ENCODE data around the gene TPO.

TPO gene

GRCh38 chr2:1538663-1539062, 125.4 kb downstream of the TPO start:
- H3K4me3 ChIP-seq (ENCODE audit: low read depth, low read length), result no peak overlapping the region
- no peaks in the 10 kb centered on the region for H3K36me3 ChIP-seq (ENCODE audit: control insufficient read depth, insufficient read depth, low read length)
- H3K79me2 ChIP-seq, result no peaks in the 10 kb centered on the region
- H3K4me1 ChIP-seq, result no peaks in the 10 kb centered on the region
- H3K27me3 ChIP-seq (ENCODE audit: control insufficient read depth, insufficient read depth, low read length), result no peaks in the 10 kb centered on the region
- H3K9ac ChIP-seq, result no peak overlapping the region
- H2AFZ ChIP-seq, result no peak overlapping the region
- no peak for TF ChIP-seq CTCF (IDR thresholded peaks at IDR 0.05)
- no peaks in the 10 kb centered on the region for H3K9me3 ChIP-seq (ENCODE audit: control insufficient read depth, low read length)
- H3K4me2 ChIP-seq (ENCODE audit: low read length), result no peak overlapping the region
- H3K27ac ChIP-seq, result no peak overlapping the region

GRCh38 chr2:1539441-1539840, 126.2 kb downstream of the TPO start:
- H3K27me3 ChIP-seq (ENCODE audit: control insufficient read depth, insufficient read depth, low read length), result no peaks in the 10 kb centered on the region
- no peak for TF ChIP-seq CTCF (IDR thresholded peaks at IDR 0.05)
- H3K79me2 ChIP-seq, result no peaks in the 10 kb centered on the region
- H3K4me1 ChIP-seq, result no peaks in the 10 kb centered on the region
- no peak overlapping the region for H3K9ac ChIP-seq
- H3K27ac ChIP-seq, result no peak overlapping the region
- H3K9me3 ChIP-seq (ENCODE audit: control insufficient read depth, low read length), result no peaks in the 10 kb centered on the region
- no peak overlapping the region for H3K4me3 ChIP-seq (ENCODE audit: low read depth, low read length)
- no peaks in the 10 kb centered on the region for H3K36me3 ChIP-seq (ENCODE audit: control insufficient read depth, insufficient read depth, low read length)
- H2AFZ ChIP-seq, result no peak overlapping the region
- no peak overlapping the region for H3K4me2 ChIP-seq (ENCODE audit: low read length)

- TF ChIP-seq CTCF (IDR thresholded peaks at IDR 0.05), result no peak
- Histone ChIP-seq H3K27me3 (ENCODE audit: control insufficient read depth, insufficient read depth, low read length) (no peaks in the 10 kb centered on the region), H3K9me3 (ENCODE audit: control insufficient read depth, low read length) (no peaks in the 10 kb centered on the region), H2AFZ (no peak overlapping the region), H3K4me1 (no peaks in the 10 kb centered on the region), H3K4me2 (ENCODE audit: low read length) (no peak overlapping the region), H3K4me3 (ENCODE audit: low read depth, low read length) (no peak overlapping the region), H3K36me3 (ENCODE audit: control insufficient read depth, insufficient read depth, low read length) (no peaks in the 10 kb centered on the region), H3K27ac (no peak overlapping the region), H3K79me2 (no peaks in the 10 kb centered on the region), H3K9ac (no peak overlapping the region)
These were observed 126.7 kb downstream of the TPO start for GRCh38 chr2:1539973-1540372.

GRCh38 chr2:1540481-1540880, 127.2 kb downstream of the TPO start:
- H3K27ac ChIP-seq, result no peak overlapping the region
- H3K27me3 ChIP-seq (ENCODE audit: control insufficient read depth, insufficient read depth, low read length), result no peaks in the 10 kb centered on the region
- H3K4me1 ChIP-seq, result no peaks in the 10 kb centered on the region
- TF ChIP-seq CTCF (IDR thresholded peaks at IDR 0.05), result no peak
- no peak overlapping the region for H3K9ac ChIP-seq
- no peak overlapping the region for H3K4me3 ChIP-seq (ENCODE audit: low read depth, low read length)
- no peaks in the 10 kb centered on the region for H3K9me3 ChIP-seq (ENCODE audit: control insufficient read depth, low read length)
- no peak overlapping the region for H3K4me2 ChIP-seq (ENCODE audit: low read length)
- no peaks in the 10 kb centered on the region for H3K36me3 ChIP-seq (ENCODE audit: control insufficient read depth, insufficient read depth, low read length)
- H2AFZ ChIP-seq, result no peak overlapping the region
- H3K79me2 ChIP-seq, result no peaks in the 10 kb centered on the region

GRCh38 chr2:1541040-1541439, 127.8 kb downstream of the TPO start:
- no peak overlapping the region for H2AFZ ChIP-seq
- no peak for TF ChIP-seq CTCF (IDR thresholded peaks at IDR 0.05)
- no peak overlapping the region for H3K27ac ChIP-seq
- H3K9ac ChIP-seq, result no peak overlapping the region
- no peaks in the 10 kb centered on the region for H3K9me3 ChIP-seq (ENCODE audit: control insufficient read depth, low read length)
- no peak overlapping the region for H3K4me3 ChIP-seq (ENCODE audit: low read depth, low read length)
- no peaks in the 10 kb centered on the region for H3K27me3 ChIP-seq (ENCODE audit: control insufficient read depth, insufficient read depth, low read length)
- no peaks in the 10 kb centered on the region for H3K79me2 ChIP-seq
- no peak overlapping the region for H3K4me2 ChIP-seq (ENCODE audit: low read length)
- H3K36me3 ChIP-seq (ENCODE audit: control insufficient read depth, insufficient read depth, low read length), result no peaks in the 10 kb centered on the region
- no peaks in the 10 kb centered on the region for H3K4me1 ChIP-seq

Data from parathyroid adenoma (tissue), 2 donors.